ENCODE data around the gene ATL1. TPM values are rescaled to one million over a fixed set of nuclear protein-coding genes. Genes with fewer than 3 reads are reported as not detected.

The ATL1 gene
- total and polyA plus RNA-seq, 2 of the 8 experiments (the other 6 are each of a cell fraction or from before 2014, with no cell fraction given) = 4.0 to 5.9 TPM

- Histone ChIP-seq H4K5ac (ENCODE audit: insufficient read length, low read depth, low read length) (no peak overlapping the region), H3K79me2 (ENCODE audit: control insufficient read depth in 1 of 2, insufficient read depth in 2 of 2, low read length in 2 of 2) (no peaks in the 10 kb centered on the region), H3K23ac (ENCODE audit: insufficient read length) (no peak overlapping the region), H2BK5ac (ENCODE audit: low read depth, low read length) (no peak overlapping the region), H2AK5ac (ENCODE audit: low read depth, low read length) (no peak overlapping the region), H2BK12ac (ENCODE audit: low read depth, low read length) (no peak overlapping the region), H3K79me1 (ENCODE audit: low read depth, low read length) (no peaks in the 10 kb centered on the region), H3K23me2 (ENCODE audit: low read depth, low read length) (no peaks in the 10 kb centered on the region), H3K14ac (ENCODE audit: insufficient read length) (no peak overlapping the region), H3K27ac (ENCODE audit: low read depth, low read length) (no peak overlapping the region), H3K4me1 (replicated peaks in 1 of 4; ENCODE audit: control insufficient read depth in 3 of 4, insufficient read depth in 4 of 4, low read length in 3 of 4) (no peaks in the 10 kb centered on the region), H3K4me2 (ENCODE audit: insufficient read depth in 1 of 2, low read depth in 2 of 2, low read length in 2 of 2) (no peak overlapping the region), H4K20me1 (replicated peaks in 1 of 2; ENCODE audit: control insufficient read depth in 1 of 2, insufficient read depth in 2 of 2, low read length in 2 of 2) (no peaks in the 10 kb centered on the region), H3K4ac (replicated peaks; ENCODE audit: insufficient read length, low read depth, low read length) (no peak overlapping the region), H2BK20ac (ENCODE audit: low read length) (no peak overlapping the region), H3K56ac (replicated peaks; ENCODE audit: insufficient read length, low read depth, low read length) (no peak overlapping the region), H3K18ac (ENCODE audit: extremely low read depth, low read length) (no peak overlapping the region), H3K4me3 (ENCODE audit: extremely low read depth in 1 of 4, insufficient read depth in 2 of 4, low read depth in 3 of 4, low read length in 4 of 4) (no peak overlapping the region), H4K8ac (ENCODE audit: extremely low read depth, insufficient read depth, low read length) (no peak overlapping the region), H3K36me3 (ENCODE audit: control insufficient read depth in 2 of 4, insufficient read depth in 4 of 4, low read length in 3 of 4) (no peaks in the 10 kb centered on the region), H2BK120ac (replicated peaks; ENCODE audit: low read depth, low read length) (no peak overlapping the region), H3K27me3 (replicated peaks in 1 of 4; ENCODE audit: control insufficient read depth in 3 of 4, extremely low read depth in 1 of 4, insufficient read depth in 3 of 4, low read length in 3 of 4) (no peaks in the 10 kb centered on the region), H3K9ac (replicated peaks in 1 of 4; ENCODE audit: extremely low read depth in 1 of 4, low read depth in 3 of 4, low read length in 3 of 4) (no peak overlapping the region), H3K9me3 (ENCODE audit: insufficient read depth in 2 of 2, low read depth in 1 of 2, low read length in 1 of 2) (no peaks in the 10 kb centered on the region), H4K91ac (replicated peaks; ENCODE audit: insufficient read length, low read length) (no peak overlapping the region), H2AFZ (ENCODE audit: low read length) (no peak overlapping the region), H2BK15ac (ENCODE audit: low read length) (no peak overlapping the region)
- 93% methylated on average over 5 of the region's 5 CpGs; no CpG with 5 or more reads in 1 of the 2 experiments for WGBS, 2 experiments (ENCODE audit: extremely low coverage in 1 of 2, insufficient coverage in 1 of 2, insufficient read length in 1 of 2, insufficient replicate concordance in 2 of 2, low coverage in 1 of 2, low lambda C conversion rate in 2 of 2, missing lambda C conversion rate in 1 of 2)
- ChIA-PET CTCF (ENCODE audit: partially characterized antibody) (interaction anchor here (0.6 to 3.9 kb wide), 26 partner anchors 10 to 299 kb away, joined by 3 to 24 read pairs (median 4); no protein-coding TSS in a partner anchor), POLR2A (ENCODE audit: partially characterized antibody) (interaction anchor here (1.3 to 1.9 kb wide), 2 partner anchors 39 to 182 kb away, joined by 3 to 4 read pairs; no protein-coding TSS in a partner anchor)
- peak; percentile 57 to 69 for TF ChIP-seq RAD21 (IDR thresholded peaks at IDR 0.05 in 1 of 2, conservative IDR thresholded peaks at IDR 0.05 in 1 of 2; ENCODE audit: low read depth in 2 of 2, low read length in 2 of 2)
- no peak for TF ChIP-seq TAF7 (optimal IDR thresholded peaks at IDR 0.05; ENCODE audit: borderline replicate concordance, low read depth, low read length)
- TF ChIP-seq, protein P1, sequence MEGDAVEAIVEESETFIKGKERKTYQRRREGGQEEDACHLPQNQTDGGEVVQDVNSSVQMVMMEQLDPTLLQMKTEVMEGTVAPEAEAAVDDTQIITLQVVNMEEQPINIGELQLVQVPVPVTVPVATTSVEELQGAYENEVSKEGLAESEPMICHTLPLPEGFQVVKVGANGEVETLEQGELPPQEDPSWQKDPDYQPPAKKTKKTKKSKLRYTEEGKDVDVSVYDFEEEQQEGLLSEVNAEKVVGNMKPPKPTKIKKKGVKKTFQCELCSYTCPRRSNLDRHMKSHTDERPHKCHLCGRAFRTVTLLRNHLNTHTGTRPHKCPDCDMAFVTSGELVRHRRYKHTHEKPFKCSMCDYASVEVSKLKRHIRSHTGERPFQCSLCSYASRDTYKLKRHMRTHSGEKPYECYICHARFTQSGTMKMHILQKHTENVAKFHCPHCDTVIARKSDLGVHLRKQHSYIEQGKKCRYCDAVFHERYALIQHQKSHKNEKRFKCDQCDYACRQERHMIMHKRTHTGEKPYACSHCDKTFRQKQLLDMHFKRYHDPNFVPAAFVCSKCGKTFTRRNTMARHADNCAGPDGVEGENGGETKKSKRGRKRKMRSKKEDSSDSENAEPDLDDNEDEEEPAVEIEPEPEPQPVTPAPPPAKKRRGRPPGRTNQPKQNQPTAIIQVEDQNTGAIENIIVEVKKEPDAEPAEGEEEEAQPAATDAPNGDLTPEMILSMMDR (IDR thresholded peaks at IDR 0.05; ENCODE audit: control extremely low read depth in 1 of 3, insufficient read depth in 1 of 3, low read depth in 1 of 3, low read length in 3 of 3) = peak in 2 of 3 experiments; percentile 47 to 65; a peak in 3 of 4 replicates
- DNase-seq (ENCODE audit: low read depth in 1 of 2, low spot score in 2 of 2) = no peak
- FAIRE-seq = no peak
Measured at GRCh38 chr14:50619569-50620141, 59.7 kb downstream of the ATL1 start.

Data from H1 (cell line).